HG03575 (cell line): ENCODE results near the gene COA3.

Experiments
- ATAC-seq: cut with Tn5 transposase; IDR thresholded peaks from one replicate; pipeline ENCODE4 v1.9.1; 2021; ENCODE audit not compliant: unreplicated experiment, insufficient number of reproducible peaks, low FRiP score; ENCODE audit errors: extremely low read depth

Gene COA3

GRCh38 chr17:42761638-42762037, 36.9 kb downstream of the COA3 start:
- ATAC-seq, result no peak

DNA sequence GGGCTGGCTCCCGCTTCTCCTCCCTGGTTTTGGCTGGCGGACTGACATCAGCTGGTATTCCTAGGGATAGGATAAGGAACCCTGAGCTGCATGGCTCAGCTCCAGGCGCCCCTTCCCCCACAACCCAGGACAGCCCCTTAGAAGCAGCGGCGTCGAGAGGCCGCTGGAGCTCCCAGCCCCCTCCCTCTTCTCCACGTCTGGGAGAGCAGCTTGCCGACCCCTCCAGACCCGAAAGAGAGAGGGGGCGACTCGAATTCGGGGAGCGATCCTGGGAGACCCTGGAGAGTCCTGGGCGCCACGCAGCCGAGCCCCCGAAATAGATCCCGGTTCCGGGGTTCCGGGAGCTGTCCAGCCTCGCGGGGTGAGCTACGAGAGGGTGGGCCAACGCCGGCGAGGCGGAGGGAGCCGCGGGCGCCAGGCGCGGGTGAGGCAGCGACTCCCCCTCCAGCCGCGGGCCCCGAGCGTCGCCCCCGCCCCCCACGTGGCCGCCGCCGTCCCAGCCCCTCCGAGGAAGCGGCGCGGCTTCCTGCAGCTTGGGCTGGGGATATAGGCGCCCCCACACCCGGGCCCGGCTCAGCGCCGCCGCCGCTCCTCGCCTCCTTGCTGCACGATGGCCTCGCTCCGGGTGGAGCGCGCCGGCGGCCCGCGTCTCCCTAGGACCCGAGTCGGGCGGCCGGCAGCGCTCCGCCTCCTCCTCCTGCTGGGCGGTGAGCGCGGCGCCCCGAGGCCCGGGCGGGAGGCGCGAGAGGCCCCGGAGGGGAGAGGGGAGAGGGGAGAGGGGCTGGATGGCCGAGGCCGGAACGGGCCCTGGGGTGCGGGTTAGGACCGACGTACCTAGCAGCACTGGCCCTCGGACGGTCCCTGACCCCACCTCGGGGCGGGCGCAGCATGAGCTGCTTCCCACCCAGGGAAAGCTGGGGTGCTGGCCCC, 37.6 kb downstream of the COA3 start, which contains the start of gene RAMP2:
TSS of gene RAMP2 (plus strand) at position 576 of the 930 bp plus-strand sequence. CDS start at position 611, 35 bp downstream.
- no peak for ATAC-seq

DNA sequence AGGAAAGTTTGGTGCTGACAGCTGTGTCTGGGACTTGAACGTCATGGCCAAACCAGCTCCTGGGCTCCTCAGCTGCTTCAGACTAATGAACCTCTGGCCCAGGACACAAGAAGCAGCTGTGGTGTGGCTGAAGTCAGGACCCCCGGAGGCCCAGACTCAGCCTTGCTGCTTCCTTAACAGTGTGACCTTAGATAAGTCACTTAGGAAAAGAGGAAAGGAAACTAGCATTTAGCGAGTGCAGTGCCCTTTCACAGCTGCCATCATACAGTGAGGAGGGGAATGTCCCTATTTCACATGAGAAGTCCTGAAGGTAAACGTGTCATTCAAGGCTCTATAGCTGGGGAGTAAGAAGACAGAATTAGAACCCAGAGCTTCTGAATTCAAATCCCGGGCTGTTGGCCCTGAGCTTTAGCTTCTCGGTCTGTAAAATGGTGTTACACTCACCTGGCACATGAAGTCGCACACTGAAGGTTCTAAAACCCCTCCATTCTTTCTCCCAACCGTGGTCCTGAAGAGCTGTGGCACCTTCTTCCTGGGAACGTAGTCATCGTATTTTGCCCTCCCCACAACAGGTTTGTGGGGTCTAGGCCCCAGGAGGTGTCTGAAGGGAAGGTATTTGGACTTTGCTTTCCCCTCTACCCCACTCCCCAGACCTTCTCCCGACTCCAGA, 38.4 kb downstream of the COA3 start:
- ATAC-seq, result no peak

GRCh38 chr17:42754782-42755181, 43.7 kb downstream of the COA3 start:
- no peak for ATAC-seq

DNA sequence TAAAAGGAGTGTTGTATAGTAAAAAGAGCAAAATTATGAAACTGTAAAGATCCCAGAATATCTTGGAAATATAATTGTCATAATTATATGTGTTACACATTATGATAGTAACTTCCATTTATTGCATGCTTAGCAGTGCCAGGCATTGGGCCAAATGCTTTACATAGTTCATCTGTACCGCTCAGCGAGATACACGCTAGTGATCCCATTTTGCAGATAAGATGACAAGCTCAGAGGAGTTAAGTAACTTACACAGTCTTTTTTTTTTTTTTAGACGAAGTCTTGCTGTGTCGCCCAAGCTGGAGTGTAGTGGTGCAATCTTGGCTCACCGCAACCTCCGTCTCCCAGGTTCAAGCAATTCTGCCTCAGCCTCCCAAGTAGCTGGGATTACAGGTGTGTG, 46.9 kb downstream of the COA3 start:
- ATAC-seq, result no peak

GRCh38 chr17:42750739-42751344, 47.7 kb downstream of the COA3 start:
- ATAC-seq, result no peak

- ATAC-seq, result no peak
Measured at GRCh38 chr17:42748908-42749798, 49.4 kb downstream of the COA3 start.

DNA sequence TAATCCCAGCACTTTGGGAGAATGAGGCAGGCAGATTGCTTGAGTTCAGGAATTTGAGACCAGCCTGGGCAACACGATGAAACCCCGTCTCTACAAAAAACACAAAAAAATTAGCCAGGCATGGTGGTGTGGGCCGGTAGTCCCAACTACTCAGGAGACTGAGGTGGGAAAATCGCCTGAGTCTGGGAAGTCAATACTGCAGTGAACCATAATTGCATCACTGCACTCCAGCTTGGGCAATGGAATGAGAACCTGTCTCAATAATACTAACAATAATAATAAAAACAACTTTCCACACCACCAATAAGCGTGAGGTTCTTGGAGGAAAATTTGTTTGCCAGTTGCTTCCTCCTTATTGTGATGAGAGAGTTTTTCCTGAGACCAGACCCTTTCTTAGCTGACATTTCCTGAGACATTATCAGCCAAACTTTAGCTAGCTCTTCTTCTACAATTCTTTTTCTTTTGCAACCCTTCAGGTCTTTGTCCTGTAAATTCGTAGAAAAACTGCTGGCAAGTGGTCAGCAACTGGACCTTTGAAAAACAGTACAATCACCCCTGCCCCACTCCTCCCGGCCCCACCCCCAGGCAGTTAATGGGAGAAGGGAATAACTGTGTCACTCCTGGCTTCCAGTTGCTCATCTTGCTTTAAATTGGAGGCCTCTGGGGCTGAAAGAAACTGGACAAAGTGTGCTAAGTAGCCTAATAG, 50.1 kb downstream of the COA3 start:
- ATAC-seq, result no peak
